Ishikawa (cell line): ENCODE measurements around the gene LSM11.

ENCODE experiments used
- CEBPB ChIP-seq: IDR thresholded peaks from 2 replicates; pipeline ENCODE4 v1.6.1; 2012
- CREB1 ChIP-seq: IDR thresholded peaks from 2 replicates; pipeline ENCODE4 v1.6.1; 2012; ENCODE audit warnings: low read depth
- EGR1 ChIP-seq: IDR thresholded peaks from 2 replicates; pipeline ENCODE4 v1.6.1; 2012
- EP300 ChIP-seq: IDR thresholded peaks from 2 replicates; pipeline ENCODE4 v1.6.1; 2012; ENCODE audit warnings: borderline replicate concordance
- FOXM1 ChIP-seq: IDR thresholded peaks from 2 replicates; pipeline ENCODE4 v1.6.1; 2012; ENCODE audit warnings: low read depth, borderline replicate concordance
- MAX ChIP-seq: IDR thresholded peaks from 2 replicates; pipeline ENCODE4 v1.6.1; 2012
- NFIC ChIP-seq: IDR thresholded peaks from 2 replicates; pipeline ENCODE4 v1.6.1; 2012
- RAD21 ChIP-seq: IDR thresholded peaks from 2 replicates; pipeline ENCODE4 v1.6.1; 2012; ENCODE audit warnings: low read depth
- REST ChIP-seq: IDR thresholded peaks from 2 replicates; pipeline ENCODE4 v1.6.1; 2012; ENCODE audit warnings: low read depth, mild to moderate bottlenecking
- TAF1 ChIP-seq: IDR thresholded peaks from 2 replicates; pipeline ENCODE4 v1.6.1; 2012; ENCODE audit warnings: low read depth, mild to moderate bottlenecking
- TCF12 ChIP-seq: IDR thresholded peaks from 2 replicates; pipeline ENCODE4 v1.6.1; 2012; ENCODE audit warnings: low read depth
- TEAD4 ChIP-seq: IDR thresholded peaks from 2 replicates; pipeline ENCODE4 v1.6.1; 2012
- USF1 ChIP-seq: IDR thresholded peaks from 2 replicates; pipeline ENCODE4 v1.6.1; 2012
- YY1 ChIP-seq: IDR thresholded peaks from 2 replicates; pipeline ENCODE4 v1.6.1; 2012; ENCODE audit warnings: low read depth
- ZBTB7A ChIP-seq: IDR thresholded peaks from 2 replicates; pipeline ENCODE4 v1.6.1; 2012; ENCODE audit warnings: low read depth

Gene LSM11

GRCh38 chr5:157802736-157803135 lies 59.2 kb downstream of the LSM11 start:
- TF ChIP-seq RAD21 (no peak), YY1 (no peak), EP300 (no peak), NFIC (no peak), EGR1 (no peak), USF1 (no peak), FOXM1 (no peak), CEBPB (no peak), MAX (no peak), CREB1 (no peak), ZBTB7A (no peak), TAF1 (no peak), TCF12 (no peak), TEAD4 (no peak)

- TF ChIP-seq EGR1 (no peak), YY1 (no peak), REST (no peak), TCF12 (no peak), EP300 (no peak), CREB1 (no peak), RAD21 (no peak), MAX (no peak), NFIC (no peak), CEBPB (no peak), TAF1 (no peak)
Measured at GRCh38 chr5:157808043-157808442, 64.5 kb downstream of the LSM11 start.
